Measurements from ENCODE around the gene PALLD.

- TF ChIP-seq EZH2phosphoT487 (IDR thresholded peaks at IDR 0.05; ENCODE audit: insufficient read depth, low read depth), result no peak
- TF ChIP-seq EZH2 (IDR thresholded peaks at IDR 0.05; ENCODE audit: insufficient read depth, poor library complexity, severe bottlenecking), result no peak
Observed at GRCh38 chr4:168621806-168622589, 125.1 kb downstream of the PALLD start.

All from GM23248 (cell line).